IMR-90 (cell line): ENCODE measurements around the gene DPYD. TPM values are rescaled to one million over a fixed set of nuclear protein-coding genes. Genes with fewer than 3 reads are reported as not detected.

Experiments used
- ATAC-seq: fragments of 200-7000 bp; cut with Tn5 transposase; 2 replicates; pipeline ENCODE4 v1.9.1; 2020; ENCODE audit warnings: low read depth, mild to moderate bottlenecking, moderate library complexity
- BruUV-seq: library from RNA; stranded (reverse); fragments of 400-500 nt; replicated peaks from 2 replicates; lab custom pipeline; 2021; lab: Mats Ljungman, UMichigan
- CTCF ChIA-PET: fragments of 300-600 bp; formaldehyde crosslinking; extraction: SDS; loops from one replicate; lab custom pipeline; 2021; ENCODE audit warnings: antibody characterized with exemption; lab: Yijun Ruan, JAX
- POLR2A ChIA-PET: fragments of 300-600 bp; sonication (Branson Sonifier 250); formaldehyde crosslinking; loops from one replicate; lab custom pipeline; 2022; ENCODE audit warnings: antibody characterized with exemption; ENCODE audit not compliant: unreplicated experiment; lab: Charles Lee
- DNase-seq: peaks from one replicate; pipeline ENCODE4 v3.0.0; 2013
- H2AFZ ChIP-seq: replicated peaks from 2 replicates; pipeline ENCODE3; 2013; ENCODE audit warnings: low read length, mild to moderate bottlenecking; ENCODE audit not compliant: poor library complexity
- H2AK5ac ChIP-seq: 2 replicates; pipeline ENCODE4 v1.6.1; 2013; ENCODE audit warnings: low read depth, low read length, inconsistent platforms
- H2AK9ac ChIP-seq: replicated peaks from 2 replicates; pipeline ENCODE3; 2013; ENCODE audit warnings: mild to moderate bottlenecking, low read depth, low read length, moderate library complexity; ENCODE audit not compliant: poor library complexity
- H2BK120ac ChIP-seq: 2 replicates; pipeline ENCODE4 v1.6.1; 2013; ENCODE audit warnings: low read depth, low read length, inconsistent platforms
- H2BK15ac ChIP-seq: 3 replicates; pipeline ENCODE4 v1.6.1; 2013; ENCODE audit warnings: low read depth, low read length, inconsistent platforms
- H2BK20ac ChIP-seq: 2 replicates; pipeline ENCODE4 v1.6.1; 2013; ENCODE audit warnings: low read depth, mild to moderate bottlenecking, inconsistent platforms, low read length, moderate library complexity
- H2BK5ac ChIP-seq: 2 replicates; pipeline ENCODE4 v1.6.1; 2013; ENCODE audit warnings: mild to moderate bottlenecking, low read depth, low read length, inconsistent platforms; ENCODE audit not compliant: poor library complexity, severe bottlenecking
- H3K14ac ChIP-seq: replicated peaks from 2 replicates; pipeline ENCODE4 v1.6.1; 2013; ENCODE audit warnings: low read depth, low read length, inconsistent platforms
- H3K18ac ChIP-seq: 2 replicates; pipeline ENCODE4 v1.6.1; 2013; ENCODE audit warnings: low read depth, low read length, control low read depth
- H3K23ac ChIP-seq: 2 replicates; pipeline ENCODE4 v1.6.1; 2013; ENCODE audit warnings: low read depth, low read length, inconsistent platforms
- H3K27ac ChIP-seq: 2 replicates; pipeline ENCODE4 v1.5.1; 2013; ENCODE audit warnings: mild to moderate bottlenecking, control low read depth, low read length; ENCODE audit not compliant: insufficient read depth
- H3K27me3 ChIP-seq: 2 replicates; pipeline ENCODE4 v1.6.1; 2013; ENCODE audit warnings: low read length; ENCODE audit not compliant: control insufficient read depth, insufficient read depth
- H3K36me3 ChIP-seq: 2 replicates; pipeline ENCODE4 v1.6.1; 2013; ENCODE audit warnings: low read length, mixed read lengths; ENCODE audit not compliant: control insufficient read depth, insufficient read depth
- H3K4ac ChIP-seq: 2 replicates; pipeline ENCODE4 v1.6.1; 2013; ENCODE audit warnings: low read depth, low read length, inconsistent platforms
- H3K4me1 ChIP-seq: 2 replicates; pipeline ENCODE4 v1.6.1; 2013; ENCODE audit warnings: low read length, mixed read lengths; ENCODE audit not compliant: control insufficient read depth, insufficient read depth
- H3K4me2 ChIP-seq: 2 replicates; pipeline ENCODE4 v1.6.1; 2013; ENCODE audit warnings: low read depth, mild to moderate bottlenecking, control low read depth, low read length, moderate library complexity
- H3K4me3 ChIP-seq: 2 replicates; pipeline ENCODE4 v1.5.1; 2013; ENCODE audit warnings: low read depth, mild to moderate bottlenecking, control low read depth, low read length, moderate library complexity; ENCODE audit not compliant: insufficient read depth
- H3K56ac ChIP-seq: 2 replicates; pipeline ENCODE4 v1.6.1; 2013; ENCODE audit warnings: low read length, inconsistent platforms; ENCODE audit not compliant: insufficient read depth; ENCODE audit errors: extremely low read depth
- H3K79me1 ChIP-seq, 2 experiments: 2 replicates each; pipeline ENCODE4 v1.6.1; 2013; ENCODE audit warnings: low read length in 2 of 2, inconsistent platforms in 1 of 2, low read depth in 1 of 2
- H3K9ac ChIP-seq: 2 replicates; pipeline ENCODE4 v1.6.1; 2013; ENCODE audit warnings: low read depth, low read length, control low read depth
- H3K9me1 ChIP-seq: 2 replicates; pipeline ENCODE4 v1.6.1; 2013; ENCODE audit warnings: low read length, inconsistent platforms; ENCODE audit not compliant: insufficient read depth
- H3K9me3 ChIP-seq: 2 replicates; pipeline ENCODE4 v1.6.1; 2013; ENCODE audit warnings: low read length; ENCODE audit not compliant: control insufficient read depth, insufficient read depth
- H4K20me1 ChIP-seq: 2 replicates; pipeline ENCODE4 v1.6.1; 2013; ENCODE audit warnings: low read length, inconsistent platforms; ENCODE audit not compliant: insufficient read depth
- H4K5ac ChIP-seq: 2 replicates; pipeline ENCODE4 v1.6.1; 2013; ENCODE audit warnings: mild to moderate bottlenecking, low read depth, low read length, control low read depth
- H4K8ac ChIP-seq, 2 experiments: 2 replicates each; pipeline ENCODE4 v1.6.1; 2013; ENCODE audit warnings: low read depth in 2 of 2, low read length in 2 of 2, control low read depth in 1 of 2, inconsistent platforms in 1 of 2
- H4K91ac ChIP-seq: 2 replicates; pipeline ENCODE4 v1.6.1; 2013; ENCODE audit warnings: low read depth, low read length, inconsistent platforms; ENCODE audit not compliant: insufficient read depth
- CEBPB ChIP-seq: IDR thresholded peaks from 2 replicates; pipeline ENCODE4 v1.6.1; 2012; ENCODE audit warnings: low read depth, low read length, improper control_type of control experiment
- CHD1 ChIP-seq: IDR thresholded peaks from 2 replicates; pipeline ENCODE4 v1.6.1; 2012; ENCODE audit warnings: low read depth, low read length, improper control_type of control experiment
- MAFK ChIP-seq: IDR thresholded peaks from 2 replicates; pipeline ENCODE4 v1.6.1; 2012; ENCODE audit warnings: low read depth, low read length, improper control_type of control experiment
- MAZ ChIP-seq: IDR thresholded peaks from 2 replicates; pipeline ENCODE4 v1.6.1; 2012; ENCODE audit warnings: low read depth, mild to moderate bottlenecking, low read length, improper control_type of control experiment, moderate library complexity, borderline replicate concordance
- MXI1 ChIP-seq: IDR thresholded peaks from 2 replicates; pipeline ENCODE4 v1.6.1; 2012; ENCODE audit warnings: low read depth, mild to moderate bottlenecking, low read length, moderate library complexity, borderline replicate concordance
- NFE2L2 ChIP-seq: fragments of 150-350 bp; IDR thresholded peaks from 2 replicates; pipeline ENCODE4 v1.6.1; 2016; ENCODE audit warnings: low read depth, mild to moderate bottlenecking, low read length
- POLR2A ChIP-seq: IDR thresholded peaks from 2 replicates; pipeline ENCODE4 v1.6.1; 2012; ENCODE audit warnings: mild to moderate bottlenecking, low read depth, low read length
- RAD21 ChIP-seq: IDR thresholded peaks from 2 replicates; pipeline ENCODE4 v1.6.1; 2012; ENCODE audit warnings: low read length, improper control_type of control experiment
- RCOR1 ChIP-seq: IDR thresholded peaks from 2 replicates; pipeline ENCODE4 v1.6.1; 2012; ENCODE audit warnings: mild to moderate bottlenecking, low read length, improper control_type of control experiment; ENCODE audit not compliant: insufficient replicate concordance
- SMC3 ChIP-seq: fragments of 150-350 bp; IDR thresholded peaks from 2 replicates; pipeline ENCODE4 v1.6.1; 2016; ENCODE audit warnings: low read depth, mild to moderate bottlenecking, antibody characterized with exemption, low read length, moderate library complexity
- WGBS, 2 experiments: methylation state at CpG; one replicate each; pipeline versions ENCODE4 v1.1.5 to v1.1.7; 2013; ENCODE audit warnings: missing lambda C conversion rate in 2 of 2; ENCODE audit not compliant: insufficient read length in 1 of 2; ENCODE audit errors: extremely low coverage in 2 of 2; 5-methylcytosine and 5-hydroxymethylcytosine counted together
- dilution Hi-C: fragments of 300-500 bp; cut with HindIII; formaldehyde crosslinking; loops from one replicate; pipeline ENCODE4 v1.14.3; 2018; ENCODE audit warnings: low sequenced_read_pairs; ENCODE audit not compliant: unreplicated experiment
- in situ Hi-C: fragments of 300-500 bp; cut with MboI; formaldehyde crosslinking; loops from 3 replicates; pipeline ENCODE4 v1.14.3; 2019; ENCODE audit warnings: low sequenced_read_pairs, inconsistent platforms, mixed read lengths
- intact Hi-C: fragments of 100-400 bp; cut with micrococcal nuclease; formaldehyde crosslinking; loops from 2 replicates; pipeline ENCODE4 v1.10.0; 2022
- polyA plus RNA-seq, 3 experiments: library from polyadenylated mRNA; depleted of rRNA; stranded (reverse); fragments of >200 nt; gene quantifications; 2 replicates each; pipeline ENCODE4 v1.2.3, GENCODE V29; 2012; ENCODE audit warnings: low replicate concordance in 1 of 3
- total RNA-seq: library from RNA; depleted of rRNA; stranded (reverse); fragments of >200 nt; gene quantifications from 2 replicates; pipeline ENCODE4 v1.2.3, GENCODE V29; 2012
- TF ChIP-seq, protein P1 (sequence below): conservative IDR thresholded peaks from 2 replicates; pipeline ENCODE4 v1.5.1; 2012; ENCODE audit warnings: mild to moderate bottlenecking, low read depth, low read length, improper control_type of control experiment
- TF ChIP-seq, protein P2 (sequence below): fragments of 150-350 bp; IDR thresholded peaks from 2 replicates; pipeline ENCODE4 v1.6.1; 2017; ENCODE audit warnings: mild to moderate bottlenecking, antibody characterized with exemption, low read length, low read depth

Gene DPYD
- total and polyA plus RNA-seq, 2 of the 4 experiments (the other 2 are of a cell fraction) = 9.3 to 47.3 TPM

DNA sequence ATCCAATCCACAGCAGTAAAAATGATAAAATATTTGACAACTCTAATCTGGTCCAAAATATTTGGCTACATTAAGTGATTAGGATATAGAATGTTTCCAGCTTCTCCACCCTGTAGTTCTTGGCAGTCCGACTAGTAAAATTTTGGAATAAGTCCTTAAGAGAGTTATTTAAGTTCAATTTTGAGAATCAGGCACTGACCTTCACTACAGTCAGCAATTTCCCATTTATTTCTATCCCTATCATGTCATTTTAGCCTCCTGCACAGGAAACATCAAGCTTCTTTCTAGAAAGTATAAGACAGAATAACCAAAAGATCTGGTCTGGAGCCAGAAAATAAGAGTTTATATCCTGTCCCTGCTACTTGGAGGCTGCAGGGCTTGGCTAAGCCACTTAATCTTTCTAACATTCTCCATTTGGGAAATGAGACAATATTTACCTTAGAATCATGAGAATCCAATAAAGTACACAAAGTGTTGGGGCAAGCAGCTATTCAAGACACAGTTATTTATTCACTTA lies 162.2 kb downstream of the DPYD start:
- ATAC-seq (no peak), DNase-seq (no peak)

More for the DNA sequence above, 162.2 kb downstream of the DPYD start:
- H3K27me3 ChIP-seq = no peaks in the 10 kb centered on the region
- in situ Hi-C loops (no loop called here), intact Hi-C loops (no loop called here), dilution Hi-C loops (no loop called here)
- H3K4me1 ChIP-seq = no peaks in the 10 kb centered on the region; the same call in 1 of the 2 replicates
- no peak overlapping the region for H3K56ac ChIP-seq
- H3K9me1 ChIP-seq = peaks cover 4% of the 10 kb centered on the region; the same call in 1 of the 2 replicates
- no peak overlapping the region for H2AK5ac ChIP-seq
- BruUV-seq = no TSS peak
- no peak overlapping the region for H3K18ac ChIP-seq
- H3K4me3 ChIP-seq = no peak overlapping the region
- H4K20me1 ChIP-seq = no peaks in the 10 kb centered on the region
- no CpG with 5 or more reads among the region's 1 CpG for WGBS, 2 experiments
- no peaks in the 10 kb centered on the region for H3K79me1 ChIP-seq
- H2AK9ac ChIP-seq = no peak overlapping the region
- H2BK5ac ChIP-seq = no peak overlapping the region
- no peak overlapping the region for H2BK15ac ChIP-seq
- H4K91ac ChIP-seq = no peak overlapping the region
- H2BK120ac ChIP-seq = no peak overlapping the region
- no peak overlapping the region for H2AFZ ChIP-seq
- no peak overlapping the region for H4K8ac ChIP-seq
- POLR2A ChIA-PET = no interaction called here
- H3K4me2 ChIP-seq = no peak overlapping the region
- TF ChIP-seq RCOR1 (no peak), SMC3 (no peak), MAZ (no peak), MAFK (no peak), CHD1 (no peak), RAD21 (no peak), NFE2L2 (no peak), POLR2A (no peak), MXI1 (no peak), CEBPB (no peak)
- TF ChIP-seq, protein P1, sequence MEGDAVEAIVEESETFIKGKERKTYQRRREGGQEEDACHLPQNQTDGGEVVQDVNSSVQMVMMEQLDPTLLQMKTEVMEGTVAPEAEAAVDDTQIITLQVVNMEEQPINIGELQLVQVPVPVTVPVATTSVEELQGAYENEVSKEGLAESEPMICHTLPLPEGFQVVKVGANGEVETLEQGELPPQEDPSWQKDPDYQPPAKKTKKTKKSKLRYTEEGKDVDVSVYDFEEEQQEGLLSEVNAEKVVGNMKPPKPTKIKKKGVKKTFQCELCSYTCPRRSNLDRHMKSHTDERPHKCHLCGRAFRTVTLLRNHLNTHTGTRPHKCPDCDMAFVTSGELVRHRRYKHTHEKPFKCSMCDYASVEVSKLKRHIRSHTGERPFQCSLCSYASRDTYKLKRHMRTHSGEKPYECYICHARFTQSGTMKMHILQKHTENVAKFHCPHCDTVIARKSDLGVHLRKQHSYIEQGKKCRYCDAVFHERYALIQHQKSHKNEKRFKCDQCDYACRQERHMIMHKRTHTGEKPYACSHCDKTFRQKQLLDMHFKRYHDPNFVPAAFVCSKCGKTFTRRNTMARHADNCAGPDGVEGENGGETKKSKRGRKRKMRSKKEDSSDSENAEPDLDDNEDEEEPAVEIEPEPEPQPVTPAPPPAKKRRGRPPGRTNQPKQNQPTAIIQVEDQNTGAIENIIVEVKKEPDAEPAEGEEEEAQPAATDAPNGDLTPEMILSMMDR = no peak
- TF ChIP-seq, protein P2, sequence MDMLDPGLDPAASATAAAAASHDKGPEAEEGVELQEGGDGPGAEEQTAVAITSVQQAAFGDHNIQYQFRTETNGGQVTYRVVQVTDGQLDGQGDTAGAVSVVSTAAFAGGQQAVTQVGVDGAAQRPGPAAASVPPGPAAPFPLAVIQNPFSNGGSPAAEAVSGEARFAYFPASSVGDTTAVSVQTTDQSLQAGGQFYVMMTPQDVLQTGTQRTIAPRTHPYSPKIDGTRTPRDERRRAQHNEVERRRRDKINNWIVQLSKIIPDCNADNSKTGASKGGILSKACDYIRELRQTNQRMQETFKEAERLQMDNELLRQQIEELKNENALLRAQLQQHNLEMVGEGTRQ = no peak
- H3K36me3 ChIP-seq = peaks cover 1% of the 10 kb centered on the region; the same call in 1 of the 2 replicates
- H3K9ac ChIP-seq = no peak overlapping the region
- no peak overlapping the region for H4K5ac ChIP-seq
- no peak overlapping the region for H2BK20ac ChIP-seq
- no peak overlapping the region for H3K27ac ChIP-seq
- no peak overlapping the region for H3K14ac ChIP-seq
- H3K9me3 ChIP-seq = no peaks in the 10 kb centered on the region; the same call in 1 of the 2 replicates
- H3K4ac ChIP-seq = no peak overlapping the region
- H3K23ac ChIP-seq = no peak overlapping the region
- CTCF ChIA-PET = interaction anchor here (1.1 kb wide), 1 partner anchor 9 kb away, joined by 3 read pairs; no protein-coding TSS in a partner anchor
